ENCODE data around the gene BTBD19.
"Not testable (repeated sequence)": the region's sequence is repeated elsewhere in the genome, so short reads cannot be mapped to it uniquely, and the experiment has no call there.

The BTBD19 gene

GRCh38 chr1:44810101-44810761 is 1.9 kb downstream of the BTBD19 start:
- DNase-seq = no peak

- not testable (repeated sequence) for DNase-seq
Observed at GRCh38 chr1:44810762-44811105, 2.4 kb downstream of the BTBD19 start.

GRCh38 chr1:44811234-44811633 is 2.9 kb downstream of the BTBD19 start:
- no peak for DNase-seq

- DNase-seq = no peak
Observed at GRCh38 chr1:44812822-44813543, 4.7 kb downstream of the BTBD19 start.

- not testable (repeated sequence) for DNase-seq
Observed at GRCh38 chr1:44815926-44816325, 7.6 kb downstream of the BTBD19 start.

- DNase-seq = no peak
Observed at GRCh38 chr1:44817307-44817706, 9.0 kb downstream of the BTBD19 start.

- no peak for DNase-seq
Observed at GRCh38 chr1:44817771-44818495, 9.6 kb downstream of the BTBD19 start.

GRCh38 chr1:44819196-44819607 is 10.9 kb downstream of the BTBD19 start:
- no peak for DNase-seq

GRCh38 chr1:44819608-44820327 is 11.4 kb downstream of the BTBD19 start:
- DNase-seq = peak; percentile 81

GRCh38 chr1:44820328-44821239 is 12.3 kb downstream of the BTBD19 start:
- no peak for DNase-seq

- DNase-seq = no peak
Observed at GRCh38 chr1:44821240-44821715, 13.0 kb downstream of the BTBD19 start.

GRCh38 chr1:44822131-44822701 is 13.9 kb downstream of the BTBD19 start:
- no peak for DNase-seq

GRCh38 chr1:44822981-44823451 is 14.7 kb downstream of the BTBD19 start:
- no peak for DNase-seq

- DNase-seq = not testable (repeated sequence)
Observed at GRCh38 chr1:44824392-44824791, 16.1 kb downstream of the BTBD19 start.

GRCh38 chr1:44826375-44827196 is 18.3 kb downstream of the BTBD19 start:
- no peak for DNase-seq

- no peak for DNase-seq
Observed at GRCh38 chr1:44827197-44828002, 19.1 kb downstream of the BTBD19 start.

GRCh38 chr1:44828003-44828651 is 19.8 kb downstream of the BTBD19 start:
- DNase-seq = no peak

- no peak for DNase-seq
Observed at GRCh38 chr1:44828841-44829440, 20.6 kb downstream of the BTBD19 start.
